ENCODE measurements around the gene THADA. TPM values are rescaled to one million over a fixed set of nuclear protein-coding genes. Genes with fewer than 3 reads are reported as not detected.

Gene THADA
- total RNA-seq, 2 donors from 2014 or later: 14.5 to 16.1 TPM

- H3K4me3 ChIP-seq: no peak overlapping the region
- H3K27ac ChIP-seq: no peak overlapping the region
- TF ChIP-seq CTCF (IDR thresholded peaks at IDR 0.05): no peak
- no peaks in the 10 kb centered on the region for H3K9me3 ChIP-seq
- H3K36me3 ChIP-seq: no peaks in the 10 kb centered on the region
- H3K4me1 ChIP-seq: no peaks in the 10 kb centered on the region
- no peak for DNase-seq (ENCODE audit: low spot score)
- H3K27me3 ChIP-seq: no peaks in the 10 kb centered on the region
Observed at GRCh38 chr2:43438342-43438741, 157.5 kb downstream of the THADA start.

GRCh38 chr2:43437363-43437762 lies 158.5 kb downstream of the THADA start:
- TF ChIP-seq CTCF (IDR thresholded peaks at IDR 0.05): no peak
- Histone ChIP-seq H3K4me1 (no peaks in the 10 kb centered on the region), H3K27me3 (no peaks in the 10 kb centered on the region), H3K36me3 (no peaks in the 10 kb centered on the region), H3K9me3 (no peaks in the 10 kb centered on the region), H3K27ac (no peak overlapping the region), H3K4me3 (no peak overlapping the region)
- DNase-seq (ENCODE audit: low spot score): no peak

- Histone ChIP-seq H3K4me1 (no peaks in the 10 kb centered on the region), H3K4me3 (no peak overlapping the region), H3K36me3 (no peaks in the 10 kb centered on the region), H3K27me3 (no peaks in the 10 kb centered on the region), H3K27ac (no peak overlapping the region), H3K9me3 (no peaks in the 10 kb centered on the region)
- DNase-seq (ENCODE audit: low spot score): no peak
- TF ChIP-seq CTCF (IDR thresholded peaks at IDR 0.05): no peak
Observed at GRCh38 chr2:43436431-43436830, 159.4 kb downstream of the THADA start.

GRCh38 chr2:43435746-43436145 lies 160.1 kb downstream of the THADA start:
- Histone ChIP-seq H3K4me1 (no peaks in the 10 kb centered on the region), H3K36me3 (no peaks in the 10 kb centered on the region), H3K4me3 (no peak overlapping the region), H3K27me3 (no peaks in the 10 kb centered on the region), H3K9me3 (no peaks in the 10 kb centered on the region), H3K27ac (no peak overlapping the region)
- TF ChIP-seq CTCF (IDR thresholded peaks at IDR 0.05): no peak
- DNase-seq (ENCODE audit: low spot score): no peak

- Histone ChIP-seq H3K27ac (no peak overlapping the region), H3K9me3 (no peaks in the 10 kb centered on the region), H3K27me3 (no peaks in the 10 kb centered on the region), H3K36me3 (peaks cover 4% of the 10 kb centered on the region), H3K4me1 (peaks cover 0 to 13% of the 10 kb centered on the region in 2 donors), H3K4me3 (no peak overlapping the region)
- no peak for TF ChIP-seq CTCF (IDR thresholded peaks at IDR 0.05)
- DNase-seq (ENCODE audit: low spot score): no peak
Observed at GRCh38 chr2:43430489-43430888, 165.3 kb downstream of the THADA start.

GRCh38 chr2:43429369-43429768 lies 166.5 kb downstream of the THADA start:
- TF ChIP-seq CTCF (IDR thresholded peaks at IDR 0.05): no peak
- Histone ChIP-seq H3K27ac (no peak overlapping the region), H3K9me3 (no peaks in the 10 kb centered on the region), H3K4me3 (no peak overlapping the region), H3K4me1 (peaks cover 0 to 13% of the 10 kb centered on the region in 2 donors), H3K36me3 (peaks cover 4% of the 10 kb centered on the region), H3K27me3 (no peaks in the 10 kb centered on the region)
- no peak for DNase-seq (ENCODE audit: low spot score)

All from right atrium auricular region (tissue), 2 donors.